C4-2B (cell line): ENCODE results near the gene C16orf95.

Experiments
- H3K27ac ChIP-seq: fragments of 450-650 bp; 2 replicates; pipeline ENCODE4 v1.5.1; 2017
- ZFX ChIP-seq: fragments of 450-650 bp; IDR thresholded peaks from 2 replicates; pipeline ENCODE4 v1.6.1; 2017
- TF ChIP-seq, protein P1 (sequence below): fragments of 450-650 bp; conservative IDR thresholded peaks from 2 replicates; pipeline ENCODE4 v1.5.1; 2017; ENCODE audit warnings: mild to moderate bottlenecking

The C16orf95 gene

DNA sequence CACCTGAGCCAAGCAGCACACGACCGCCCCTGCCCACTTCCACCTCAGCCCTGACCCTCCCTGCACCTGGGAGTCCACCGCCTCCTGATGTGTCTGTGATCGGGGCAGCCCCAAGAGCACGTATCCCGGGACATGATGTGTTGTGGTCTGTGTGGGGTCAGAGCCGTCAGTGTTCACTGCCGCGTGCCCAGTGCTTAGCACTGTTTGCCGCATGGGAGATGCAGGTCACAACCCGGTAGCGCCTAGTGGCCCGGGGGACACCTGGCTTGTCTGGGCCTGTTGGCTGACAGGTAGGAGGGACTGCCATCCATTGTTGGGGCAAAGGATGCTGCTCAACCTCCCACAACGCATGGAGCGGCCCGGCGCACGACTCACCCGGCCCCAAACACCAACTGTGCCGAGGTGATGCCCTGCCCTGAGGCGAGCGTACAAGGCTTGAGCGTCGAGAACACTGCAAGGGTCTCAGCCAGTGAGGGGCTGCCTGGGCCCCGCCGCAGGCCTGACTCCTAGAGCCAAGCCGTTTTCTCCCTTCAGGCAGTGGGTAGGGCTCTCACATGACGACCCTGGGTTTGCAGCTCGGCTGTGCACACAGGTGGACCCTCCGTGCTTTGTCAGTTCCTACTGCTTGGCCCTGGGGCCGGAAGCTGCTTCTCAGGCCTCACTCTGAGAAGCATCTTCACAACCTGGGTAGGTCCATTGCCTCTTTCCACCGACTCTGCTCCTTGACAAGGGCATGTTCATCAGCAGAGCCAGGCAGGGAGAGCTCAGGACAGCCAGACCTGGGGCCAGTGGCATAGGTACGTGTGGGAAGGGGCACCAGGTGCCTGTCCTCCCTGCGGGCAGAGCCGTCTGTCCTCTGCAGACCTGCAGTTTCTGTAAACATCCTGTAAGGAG lies 5.9 kb upstream of the C16orf95 start:
- TF ChIP-seq ZFX, result no peak
- TF ChIP-seq, protein P1, sequence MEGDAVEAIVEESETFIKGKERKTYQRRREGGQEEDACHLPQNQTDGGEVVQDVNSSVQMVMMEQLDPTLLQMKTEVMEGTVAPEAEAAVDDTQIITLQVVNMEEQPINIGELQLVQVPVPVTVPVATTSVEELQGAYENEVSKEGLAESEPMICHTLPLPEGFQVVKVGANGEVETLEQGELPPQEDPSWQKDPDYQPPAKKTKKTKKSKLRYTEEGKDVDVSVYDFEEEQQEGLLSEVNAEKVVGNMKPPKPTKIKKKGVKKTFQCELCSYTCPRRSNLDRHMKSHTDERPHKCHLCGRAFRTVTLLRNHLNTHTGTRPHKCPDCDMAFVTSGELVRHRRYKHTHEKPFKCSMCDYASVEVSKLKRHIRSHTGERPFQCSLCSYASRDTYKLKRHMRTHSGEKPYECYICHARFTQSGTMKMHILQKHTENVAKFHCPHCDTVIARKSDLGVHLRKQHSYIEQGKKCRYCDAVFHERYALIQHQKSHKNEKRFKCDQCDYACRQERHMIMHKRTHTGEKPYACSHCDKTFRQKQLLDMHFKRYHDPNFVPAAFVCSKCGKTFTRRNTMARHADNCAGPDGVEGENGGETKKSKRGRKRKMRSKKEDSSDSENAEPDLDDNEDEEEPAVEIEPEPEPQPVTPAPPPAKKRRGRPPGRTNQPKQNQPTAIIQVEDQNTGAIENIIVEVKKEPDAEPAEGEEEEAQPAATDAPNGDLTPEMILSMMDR, result no peak
- H3K27ac ChIP-seq, result no peak overlapping the region

DNA sequence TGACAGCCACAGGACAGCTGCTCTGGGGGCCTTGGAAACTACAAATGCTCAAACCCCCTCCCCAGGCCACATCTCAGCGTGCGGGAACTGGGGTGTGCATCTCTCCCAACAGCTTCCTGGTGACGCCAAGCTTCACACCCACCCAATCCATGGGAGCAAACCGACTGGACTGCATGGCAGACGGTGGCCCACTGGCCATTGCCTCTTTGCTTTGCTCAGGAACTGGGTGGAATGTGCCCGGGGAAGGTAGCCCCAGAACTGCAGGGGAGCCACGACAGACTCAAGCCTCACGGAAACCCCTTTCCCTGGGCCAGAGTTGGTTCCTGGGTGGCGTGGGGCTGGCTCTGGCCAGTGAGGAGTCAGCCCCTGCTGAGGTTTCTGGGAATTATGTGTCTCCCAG lies 5.2 kb upstream of the C16orf95 start:
- H3K27ac ChIP-seq, result no peak overlapping the region
- no peak for TF ChIP-seq ZFX
- TF ChIP-seq, protein P1, result no peak

DNA sequence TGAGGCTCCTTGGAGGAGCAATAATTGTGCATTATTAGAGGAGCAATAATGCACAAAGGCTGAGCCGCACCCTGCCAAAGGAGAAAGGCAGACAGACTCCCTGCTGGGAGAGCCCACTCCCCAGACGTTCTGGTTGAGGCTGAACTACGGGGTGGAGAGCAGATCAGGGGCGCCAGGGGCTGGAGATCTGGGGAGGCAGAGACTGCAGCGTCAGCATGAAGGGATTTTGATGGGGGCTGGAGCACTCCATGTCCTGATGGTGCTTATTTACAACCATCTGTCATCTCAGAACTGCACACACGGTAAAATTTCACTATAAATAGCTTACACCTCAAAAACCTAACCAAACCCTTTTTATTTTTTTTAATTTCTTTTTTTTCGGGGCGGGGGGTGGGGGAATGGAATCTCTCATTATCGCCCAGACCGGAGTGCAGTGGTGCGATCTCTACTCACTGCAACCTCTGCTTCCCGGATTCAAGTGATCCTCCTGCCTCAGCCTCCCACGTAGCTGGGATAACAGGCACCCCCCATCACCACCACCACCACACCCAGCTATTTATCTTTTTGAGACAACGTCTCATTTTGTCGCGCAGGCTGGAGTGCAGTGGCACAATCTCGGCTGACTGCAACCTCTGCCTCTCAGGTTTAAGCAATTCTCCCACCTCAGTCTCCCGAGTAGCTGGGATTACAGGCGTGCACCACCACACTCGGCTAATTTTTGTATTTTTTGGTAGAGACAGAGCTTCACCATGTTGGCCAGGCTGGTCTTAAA lies 4.3 kb upstream of the C16orf95 start:
- no peak overlapping the region for H3K27ac ChIP-seq
- no peak for TF ChIP-seq ZFX
- TF ChIP-seq, protein P1, result no peak

DNA sequence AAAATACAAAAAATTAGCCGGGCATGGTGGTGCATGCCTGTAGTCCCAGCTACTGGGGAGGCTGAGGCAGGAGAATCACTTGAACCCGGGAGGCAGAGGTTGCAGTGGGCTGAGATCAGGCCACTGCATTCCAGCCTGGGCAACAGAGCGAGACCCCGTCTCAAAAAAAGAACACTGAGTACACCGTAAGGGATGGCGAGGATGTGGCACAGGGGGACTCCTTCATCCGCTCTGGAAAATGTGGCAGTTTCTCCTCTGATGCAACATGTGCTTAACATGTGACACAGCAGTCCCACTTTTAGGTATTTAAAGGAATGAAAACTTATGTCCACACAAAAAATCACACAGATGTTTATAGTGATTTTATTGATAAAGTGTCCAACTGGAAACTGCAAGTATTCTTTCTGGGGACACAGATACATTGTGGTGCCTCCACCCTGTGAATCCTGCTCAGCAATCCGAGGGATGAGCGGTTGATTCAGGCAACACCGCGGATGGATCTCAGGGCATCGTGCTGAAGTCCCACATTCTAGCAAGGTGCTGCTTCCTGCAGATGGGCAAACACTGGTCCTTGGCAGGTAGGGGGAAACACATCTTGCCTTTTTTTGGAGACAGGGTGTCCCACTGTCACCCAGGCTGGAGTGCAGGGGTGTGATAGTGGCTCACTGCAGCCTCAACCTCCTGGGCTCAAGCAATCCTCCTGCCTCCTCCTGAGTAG lies 3.5 kb upstream of the C16orf95 start:
- H3K27ac ChIP-seq, result no peak overlapping the region
- TF ChIP-seq ZFX, result no peak
- TF ChIP-seq, protein P1, result no peak

DNA sequence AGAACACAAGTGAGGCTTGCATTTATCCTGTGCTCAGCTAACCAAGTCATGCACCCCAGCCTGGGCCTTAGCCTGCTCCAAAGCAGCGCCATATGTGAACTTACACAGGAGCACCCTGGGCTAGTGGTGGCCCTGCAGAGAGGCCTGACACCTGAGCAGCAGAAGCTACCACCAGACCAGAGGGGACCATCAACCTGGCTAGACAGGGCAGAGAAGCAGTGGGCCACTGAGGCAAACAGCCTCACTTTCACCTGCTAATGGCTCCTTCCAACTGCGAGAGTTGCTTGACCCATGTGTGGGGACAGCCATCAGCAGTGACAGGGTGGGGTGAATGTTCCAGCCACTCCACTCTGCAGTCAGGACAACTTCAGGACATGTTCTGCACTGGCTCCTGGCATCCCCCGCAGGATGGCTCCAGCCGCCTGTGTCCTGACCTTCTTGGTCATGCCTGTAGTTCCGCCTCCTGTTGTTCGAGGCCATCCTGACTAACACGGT lies 2.9 kb upstream of the C16orf95 start:
- no peak for TF ChIP-seq ZFX
- TF ChIP-seq, protein P1, result no peak
- no peak overlapping the region for H3K27ac ChIP-seq

DNA sequence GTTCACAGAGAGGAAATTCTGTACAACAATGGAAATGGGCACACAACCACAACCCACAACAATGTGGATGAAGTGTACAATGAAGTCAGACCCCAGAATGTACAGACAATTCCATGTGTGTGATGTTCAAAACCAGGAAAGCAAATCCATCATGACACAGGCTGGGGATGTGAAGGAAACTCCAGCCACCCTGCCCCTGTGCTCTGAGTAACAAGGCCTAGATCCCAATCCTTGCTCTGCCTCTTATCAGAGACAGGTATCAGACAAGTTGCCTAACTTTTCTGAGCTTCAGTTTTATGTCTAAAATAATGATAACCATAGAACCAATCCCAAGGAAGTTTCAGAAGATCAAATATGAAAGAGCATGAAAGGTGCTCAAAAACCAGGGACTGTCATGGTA lies 1.8 kb upstream of the C16orf95 start:
- no peak overlapping the region for H3K27ac ChIP-seq
- TF ChIP-seq ZFX, result no peak
- TF ChIP-seq, protein P1, result no peak
